ENCODE measurements around the gene GAREM1. TPM values are rescaled to one million over a fixed set of nuclear protein-coding genes. Genes with fewer than 3 reads are reported as not detected.

GAREM1 gene
- total RNA-seq, 1 donor from 2014 or later: 5.1 TPM

- Mint-ChIP-seq H3K27me3 (ENCODE audit: insufficient read depth, low read depth) (no peaks in the 10 kb centered on the region), H3K27ac (no peak overlapping the region), H3K4me1 (peaks cover 4% of the 10 kb centered on the region), H3K9me3 (no peaks in the 10 kb centered on the region), H3K4me3 (no peak overlapping the region), H3K36me3 (no peaks in the 10 kb centered on the region)
- H3K9ac ChIP-seq: no peak overlapping the region
- no peak overlapping the region for H3K4me3 ChIP-seq
- H3K27me3 ChIP-seq: no peaks in the 10 kb centered on the region
- no peaks in the 10 kb centered on the region for H3K36me3 ChIP-seq
- H3K79me2 ChIP-seq (ENCODE audit: low read depth): no peaks in the 10 kb centered on the region
- no peaks in the 10 kb centered on the region for H3K4me1 ChIP-seq
- no peaks in the 10 kb centered on the region for H4K20me1 ChIP-seq (ENCODE audit: low read depth)
- no peak for DNase-seq (ENCODE audit: low spot score)
- no peak overlapping the region for H3K27ac ChIP-seq
- H2AFZ ChIP-seq (replicated peaks): no peak overlapping the region
- TF ChIP-seq EZH2phosphoT487 (IDR thresholded peaks at IDR 0.05) (no peak), EZH2 (IDR thresholded peaks at IDR 0.05) (no peak), CTCF (IDR thresholded peaks at IDR 0.05) (no peak)
- H3F3A ChIP-seq (ENCODE audit: low read depth): no peaks in the 10 kb centered on the region
- H3K9me3 ChIP-seq (ENCODE audit: low read depth): no peaks in the 10 kb centered on the region
- no peak overlapping the region for H3K4me2 ChIP-seq
These were observed 103.8 kb downstream of the GAREM1 start for GRCh38 chr18:32366586-32367538.

DNA sequence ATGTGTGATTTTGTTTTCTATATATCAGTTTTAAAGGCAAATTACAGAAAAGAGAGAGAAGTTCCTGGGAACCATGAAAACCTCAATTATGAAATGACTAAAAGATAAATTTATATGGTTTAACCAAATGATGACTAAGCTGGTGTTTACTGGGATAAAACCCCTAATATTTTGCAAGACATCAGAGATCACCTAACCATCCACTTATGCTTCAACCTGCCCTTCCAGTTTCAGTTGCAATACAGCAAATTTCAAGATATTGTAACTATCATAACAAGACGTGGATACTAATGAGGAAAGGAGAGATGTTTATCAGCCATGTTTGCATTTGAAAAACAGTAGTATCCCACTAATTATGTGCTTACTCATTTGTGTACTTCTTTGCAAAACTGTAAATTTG lies 108.2 kb downstream of the GAREM1 start:
- no peak for TF ChIP-seq EZH2 (IDR thresholded peaks at IDR 0.05)
- peaks cover 3% of the 10 kb centered on the region for H3K9me3 Mint-ChIP-seq
- H3K4me2 ChIP-seq: no peak overlapping the region
- no peaks in the 10 kb centered on the region for H3K27me3 ChIP-seq
- DNase-seq (ENCODE audit: low spot score): no peak
- H3K4me1 ChIP-seq: no peaks in the 10 kb centered on the region
- H2AFZ ChIP-seq (replicated peaks): no peak overlapping the region
- no peak overlapping the region for H3K4me3 Mint-ChIP-seq
- no peaks in the 10 kb centered on the region for H3K9me3 ChIP-seq (ENCODE audit: low read depth)
- H3F3A ChIP-seq (ENCODE audit: low read depth): no peaks in the 10 kb centered on the region
- peaks cover 3% of the 10 kb centered on the region for H3K36me3 Mint-ChIP-seq
- H3K9ac ChIP-seq: no peak overlapping the region
- no peaks in the 10 kb centered on the region for H3K79me2 ChIP-seq (ENCODE audit: low read depth)
- peaks cover 4% of the 10 kb centered on the region for H3K4me1 Mint-ChIP-seq
- no peaks in the 10 kb centered on the region for H3K27me3 Mint-ChIP-seq (ENCODE audit: insufficient read depth, low read depth)
- no peaks in the 10 kb centered on the region for H4K20me1 ChIP-seq (ENCODE audit: low read depth)
- H3K27ac Mint-ChIP-seq: no peak overlapping the region
- no peak overlapping the region for H3K4me3 ChIP-seq
- H3K27ac ChIP-seq: no peak overlapping the region
- no peaks in the 10 kb centered on the region for H3K36me3 ChIP-seq

DNA sequence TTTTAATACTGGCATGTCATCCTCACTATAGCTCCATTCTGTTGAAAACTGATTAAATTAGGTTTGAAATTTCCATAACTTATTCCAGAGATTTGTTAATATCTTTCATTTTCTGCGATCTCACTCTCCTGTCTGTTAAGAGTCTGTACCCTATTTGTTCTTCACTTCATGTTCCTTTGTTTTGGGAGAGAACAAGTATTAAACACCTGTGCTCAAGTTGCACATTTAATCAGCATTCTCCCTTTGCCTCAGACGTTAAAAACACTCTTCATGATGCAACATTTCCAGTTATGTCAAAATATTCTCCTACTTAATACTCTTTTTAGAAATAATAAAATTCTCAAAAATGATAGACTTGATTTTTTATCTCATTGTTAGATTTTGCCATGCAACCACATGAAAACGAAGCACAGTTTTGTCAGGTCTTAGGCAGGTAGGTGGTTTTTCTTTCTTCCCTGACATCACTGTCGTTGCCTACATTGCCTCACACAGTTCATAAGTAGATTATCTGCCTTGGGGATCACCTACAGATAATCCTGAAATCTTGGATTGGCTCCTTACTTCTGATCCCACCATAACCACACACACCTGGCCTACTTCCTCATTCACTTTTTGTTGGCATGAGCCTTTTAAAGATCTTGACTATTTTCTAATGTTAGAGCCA lies 109.9 kb downstream of the GAREM1 start:
- no peaks in the 10 kb centered on the region for H3F3A ChIP-seq (ENCODE audit: low read depth)
- H3K27ac ChIP-seq: no peak overlapping the region
- H2AFZ ChIP-seq (replicated peaks): no peak overlapping the region
- H3K4me1 ChIP-seq: no peaks in the 10 kb centered on the region
- H3K9ac ChIP-seq: no peak overlapping the region
- H3K4me1 Mint-ChIP-seq: peaks cover 4% of the 10 kb centered on the region
- H3K27me3 Mint-ChIP-seq (ENCODE audit: insufficient read depth, low read depth): no peaks in the 10 kb centered on the region
- peaks cover 5% of the 10 kb centered on the region for H3K36me3 Mint-ChIP-seq
- peaks cover 3% of the 10 kb centered on the region for H3K9me3 Mint-ChIP-seq
- no peak overlapping the region for H3K4me3 Mint-ChIP-seq
- no peaks in the 10 kb centered on the region for H3K9me3 ChIP-seq (ENCODE audit: low read depth)
- H3K27ac Mint-ChIP-seq: no peak overlapping the region
- H3K79me2 ChIP-seq (ENCODE audit: low read depth): no peaks in the 10 kb centered on the region
- H4K20me1 ChIP-seq (ENCODE audit: low read depth): no peaks in the 10 kb centered on the region
- TF ChIP-seq EZH2 (IDR thresholded peaks at IDR 0.05): no peak
- TF ChIP-seq EZH2phosphoT487 (IDR thresholded peaks at IDR 0.05): no peak
- TF ChIP-seq CTCF (IDR thresholded peaks at IDR 0.05): no peak
- no peak overlapping the region for H3K4me3 ChIP-seq
- DNase-seq (ENCODE audit: low spot score): no peak
- H3K27me3 ChIP-seq: no peaks in the 10 kb centered on the region
- no peak overlapping the region for H3K4me2 ChIP-seq
- H3K36me3 ChIP-seq: no peaks in the 10 kb centered on the region

Data from neural progenitor cell (in vitro differentiated cells).